AG10803 (cell line): ENCODE data around the gene ZNF835.

Experiments used
- DNase-seq: peaks from one replicate; pipeline ENCODE4 v3.0.0; 2010; ENCODE audit warnings: low read depth
- H3K4me3 ChIP-seq: 2 replicates; pipeline ENCODE4 v1.5.1; 2011; ENCODE audit warnings: mild to moderate bottlenecking, low read length, control low read depth
- CTCF ChIP-seq: conservative IDR thresholded peaks from 2 replicates; pipeline ENCODE4 v1.5.1; 2011; ENCODE audit warnings: mild to moderate bottlenecking, low read length, control low read depth, inconsistent platforms

The ZNF835 gene

GRCh38 chr19:56701895-56702294 lies 30.3 kb upstream of the ZNF835 start:
- TF ChIP-seq CTCF: no peak
- DNase-seq: no peak
- H3K4me3 ChIP-seq: no peak overlapping the region

- DNase-seq: no peak
- no peak for TF ChIP-seq CTCF
Measured at GRCh38 chr19:56699552-56699951, 28.0 kb upstream of the ZNF835 start.

GRCh38 chr19:56692206-56692895 lies 20.8 kb upstream of the ZNF835 start:
- no peak overlapping the region for H3K4me3 ChIP-seq
- no peak for TF ChIP-seq CTCF
- no peak for DNase-seq

More at GRCh38 chr19:56699552-56699951, 28.0 kb upstream of the ZNF835 start:
- H3K4me3 ChIP-seq: no peak overlapping the region

- DNase-seq: no peak
- no peak overlapping the region for H3K4me3 ChIP-seq
- TF ChIP-seq CTCF: no peak
Measured at GRCh38 chr19:56690670-56691069, 19.1 kb upstream of the ZNF835 start.

GRCh38 chr19:56689198-56689597 lies 17.6 kb upstream of the ZNF835 start:
- H3K4me3 ChIP-seq: no peak overlapping the region
- no peak for TF ChIP-seq CTCF
- DNase-seq: no peak

GRCh38 chr19:56687031-56687430 lies 15.5 kb upstream of the ZNF835 start:
- no peak for DNase-seq
- no peak overlapping the region for H3K4me3 ChIP-seq
- TF ChIP-seq CTCF: no peak

GRCh38 chr19:56683116-56683515 lies 11.6 kb upstream of the ZNF835 start:
- H3K4me3 ChIP-seq: no peak overlapping the region
- no peak for TF ChIP-seq CTCF
- no peak for DNase-seq
